ENCODE data around the gene PRKN.

The PRKN gene

GRCh38 chr6:162674452-162674851, 53.1 kb downstream of the PRKN start:
- no peak for DNase-seq (ENCODE audit: low read depth)

- DNase-seq (ENCODE audit: low read depth), result no peak
These were observed 55.9 kb downstream of the PRKN start for GRCh38 chr6:162671580-162672165.

DNA sequence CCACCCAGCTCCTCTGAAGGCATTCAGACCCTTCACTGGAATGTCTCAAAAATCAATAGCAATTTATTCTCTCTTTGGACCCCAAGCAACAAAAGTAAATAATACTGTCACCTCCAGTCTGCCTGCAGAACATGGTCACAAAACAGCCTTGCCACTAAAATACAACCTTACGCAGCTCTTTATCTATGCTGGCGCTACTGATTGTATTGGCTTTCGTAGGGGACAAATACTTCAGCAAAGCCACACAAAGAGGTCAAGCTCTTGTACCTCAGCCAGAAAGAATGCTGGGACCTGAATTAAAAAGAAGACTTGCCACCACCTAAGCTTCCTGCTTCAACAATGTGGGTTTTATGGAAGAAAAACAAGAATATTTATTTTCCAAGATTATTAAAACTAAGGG, 57.2 kb downstream of the PRKN start:
- DNase-seq (ENCODE audit: low read depth), result no peak

DNA sequence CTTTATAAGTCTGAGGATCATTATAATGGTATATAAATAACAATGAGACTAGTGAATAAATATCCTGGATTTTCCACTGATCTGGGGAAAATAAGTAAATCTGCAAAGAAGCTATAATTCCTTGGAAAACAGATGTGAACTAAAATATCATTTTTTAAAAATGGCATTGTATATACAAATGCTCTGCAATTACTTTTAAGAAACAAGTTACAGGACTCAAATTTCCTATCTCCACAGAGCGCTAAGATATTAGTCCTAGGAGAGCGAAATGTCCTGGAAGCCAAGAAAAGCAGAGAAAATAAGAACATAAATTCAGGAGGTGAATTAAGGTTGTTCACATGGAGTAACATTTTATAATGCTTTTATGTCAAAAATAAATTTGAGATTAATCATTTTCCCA, 61.3 kb downstream of the PRKN start:
- DNase-seq (ENCODE audit: low read depth), result no peak

GRCh38 chr6:162653808-162654207, 73.8 kb downstream of the PRKN start:
- no peak for DNase-seq (ENCODE audit: low read depth)

DNA sequence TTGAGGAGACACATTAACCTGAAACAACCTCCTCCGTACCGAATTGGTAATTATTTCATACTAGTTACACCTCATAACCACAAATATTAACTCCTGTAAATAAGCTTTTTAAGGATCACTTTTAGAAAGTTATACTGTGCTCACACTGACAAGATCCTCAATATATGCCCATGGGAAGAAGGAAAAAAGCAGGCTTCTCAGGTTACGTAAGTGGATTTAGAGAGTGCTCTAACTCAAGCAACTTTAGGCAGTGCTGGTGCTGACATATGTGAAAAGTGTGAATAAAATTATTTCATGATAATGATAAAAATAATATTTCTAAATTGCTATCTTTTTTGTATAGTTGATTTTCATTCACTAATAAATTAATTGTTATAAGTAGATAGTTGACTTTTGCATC, 76.1 kb downstream of the PRKN start:
- no peak for DNase-seq (ENCODE audit: low read depth)

- DNase-seq (ENCODE audit: low read depth), result no peak
These were observed 78.3 kb downstream of the PRKN start for GRCh38 chr6:162649271-162649670.

GRCh38 chr6:162644153-162644552, 83.4 kb downstream of the PRKN start:
- DNase-seq (ENCODE audit: low read depth), result no peak

GRCh38 chr6:162640756-162641155, 86.8 kb downstream of the PRKN start:
- DNase-seq (ENCODE audit: low read depth), result no peak

DNA sequence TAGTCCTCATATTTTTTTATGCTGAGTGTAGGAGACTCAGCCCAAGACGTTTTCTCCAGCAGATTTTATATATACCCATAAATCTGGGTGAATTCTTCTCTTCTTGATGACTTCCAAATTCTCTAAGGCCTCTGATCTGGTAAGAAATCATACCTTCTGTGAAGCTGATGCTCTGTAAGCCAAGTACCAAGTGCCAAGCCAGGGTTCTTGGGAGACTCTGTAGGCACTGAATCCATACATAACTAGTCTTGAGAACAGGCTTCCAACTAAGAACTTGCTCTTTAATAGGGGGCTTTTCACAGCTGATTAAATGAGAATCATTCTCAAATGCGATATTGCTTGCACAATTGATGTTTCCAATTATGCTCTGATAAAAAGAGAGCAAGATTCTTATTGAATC, 87.6 kb downstream of the PRKN start:
- DNase-seq (ENCODE audit: low read depth), result no peak

DNA sequence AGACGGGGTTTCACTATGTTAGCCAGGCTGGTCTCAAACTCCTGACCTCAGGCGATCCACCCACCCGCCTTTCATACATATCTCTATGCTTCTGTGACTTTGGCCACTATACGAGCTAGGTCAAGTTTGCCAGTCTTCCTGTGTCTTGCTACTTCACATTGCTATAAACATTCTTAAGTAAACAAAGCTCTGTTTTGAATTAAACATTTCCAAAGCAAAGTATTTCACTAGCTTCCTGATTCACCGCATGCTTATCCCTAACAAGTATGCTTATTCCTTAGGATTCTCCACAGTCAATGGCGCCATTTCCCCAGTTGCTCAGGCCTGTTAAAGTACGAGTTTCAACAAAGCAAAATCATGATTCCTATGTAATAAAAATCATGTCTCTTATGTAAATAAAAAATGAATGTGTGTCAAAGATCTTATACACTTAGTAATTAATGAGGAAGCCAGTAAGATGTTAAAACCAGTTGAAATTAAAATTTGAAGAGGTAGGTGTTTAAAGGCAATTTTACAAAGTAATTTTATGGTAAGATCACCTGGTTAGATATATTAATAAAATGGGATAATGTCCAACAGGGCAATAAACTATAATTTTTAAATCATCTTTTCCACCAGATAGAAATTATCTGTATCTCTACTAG, 88.5 kb downstream of the PRKN start:
- DNase-seq (ENCODE audit: low read depth), result no peak

DNA sequence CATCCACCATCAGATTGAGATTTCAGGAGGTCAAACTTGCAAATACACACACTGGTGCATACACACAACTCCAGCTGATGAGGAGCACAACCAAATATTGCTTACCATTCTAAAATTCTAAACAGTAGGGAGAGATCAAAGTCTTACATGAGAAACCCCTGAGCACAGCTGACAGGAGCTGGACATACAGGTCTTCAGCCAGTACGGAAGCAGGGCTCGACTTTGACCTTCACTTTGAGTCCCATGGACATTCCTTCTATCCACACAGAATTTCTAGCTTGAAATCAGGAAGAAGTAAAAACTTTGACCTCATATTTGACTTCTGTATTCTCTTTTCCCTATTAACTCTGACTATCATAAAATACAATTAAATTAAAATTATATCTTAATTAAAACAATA, 90.2 kb downstream of the PRKN start:
- DNase-seq (ENCODE audit: low read depth), result no peak

GRCh38 chr6:162636167-162636566, 91.4 kb downstream of the PRKN start:
- DNase-seq (ENCODE audit: low read depth), result no peak

GRCh38 chr6:162631546-162631945, 96.0 kb downstream of the PRKN start:
- DNase-seq (ENCODE audit: low read depth), result no peak

DNA sequence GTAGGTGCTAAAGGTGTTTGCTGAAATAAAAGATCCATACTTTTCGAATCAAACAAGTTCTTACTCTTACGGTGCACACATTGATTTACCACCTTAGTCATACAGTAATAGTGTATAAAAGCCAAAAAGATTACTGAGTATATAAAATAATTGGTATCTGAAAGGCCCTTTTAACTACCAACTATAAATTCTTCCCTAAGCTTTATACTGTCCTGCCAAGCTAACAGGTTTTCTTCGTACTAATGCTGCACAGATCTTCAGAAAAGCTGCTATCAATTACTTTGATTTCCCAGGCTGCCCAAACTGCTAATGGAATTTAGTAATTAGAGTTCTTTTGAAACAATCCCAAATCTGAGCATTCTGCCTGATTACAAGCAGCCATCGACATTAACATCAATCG, 97.5 kb downstream of the PRKN start:
- DNase-seq (ENCODE audit: low read depth), result no peak

DNA sequence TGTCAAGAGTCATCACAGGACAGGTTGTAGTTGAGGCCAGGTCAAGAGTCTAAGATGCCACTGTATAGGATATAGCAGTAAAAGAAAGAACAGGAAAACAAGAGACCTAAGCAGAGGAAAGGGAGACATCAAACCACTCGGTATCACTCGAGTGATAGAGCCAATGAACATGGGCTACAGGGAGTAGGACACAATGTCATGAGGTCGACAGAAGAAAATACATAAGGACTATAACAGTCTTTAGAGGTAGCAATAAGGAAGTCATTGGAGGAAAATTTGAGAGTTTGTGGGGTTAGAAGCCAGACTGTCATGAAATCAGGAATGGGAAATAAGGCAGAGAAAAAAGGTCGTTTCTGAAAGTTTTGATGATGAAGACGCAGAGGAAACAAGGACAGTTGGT, 99.7 kb downstream of the PRKN start:
- no peak for DNase-seq (ENCODE audit: low read depth)

- no peak for DNase-seq (ENCODE audit: low read depth)
These were observed 100.2 kb downstream of the PRKN start for GRCh38 chr6:162627362-162627761.

DNA sequence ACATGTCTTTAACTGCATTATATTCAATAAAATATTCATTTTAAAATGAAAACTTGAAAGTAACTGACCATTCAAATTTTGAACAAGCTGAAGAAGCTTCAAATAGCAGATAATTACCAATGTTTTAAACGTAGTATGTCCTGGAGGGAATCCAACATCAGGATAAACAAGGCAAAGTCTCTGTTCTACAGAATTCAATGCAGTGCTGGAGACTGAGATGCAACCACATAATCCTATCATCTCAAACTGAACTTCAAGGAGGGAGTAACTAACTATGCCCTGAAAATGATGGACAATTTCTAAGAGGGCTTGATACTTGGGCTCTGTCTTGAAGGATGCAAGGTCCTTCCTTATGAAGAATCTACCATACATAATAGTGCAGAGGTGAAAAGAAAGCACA, 100.7 kb downstream of the PRKN start:
- no peak for DNase-seq (ENCODE audit: low read depth)

- DNase-seq (ENCODE audit: low read depth), result no peak
These were observed 101.6 kb downstream of the PRKN start for GRCh38 chr6:162625846-162626540.

GRCh38 chr6:162622572-162622971, 105.0 kb downstream of the PRKN start:
- DNase-seq (ENCODE audit: low read depth), result no peak

- DNase-seq (ENCODE audit: low read depth), result no peak
These were observed 106.3 kb downstream of the PRKN start for GRCh38 chr6:162621246-162621645.

DNA sequence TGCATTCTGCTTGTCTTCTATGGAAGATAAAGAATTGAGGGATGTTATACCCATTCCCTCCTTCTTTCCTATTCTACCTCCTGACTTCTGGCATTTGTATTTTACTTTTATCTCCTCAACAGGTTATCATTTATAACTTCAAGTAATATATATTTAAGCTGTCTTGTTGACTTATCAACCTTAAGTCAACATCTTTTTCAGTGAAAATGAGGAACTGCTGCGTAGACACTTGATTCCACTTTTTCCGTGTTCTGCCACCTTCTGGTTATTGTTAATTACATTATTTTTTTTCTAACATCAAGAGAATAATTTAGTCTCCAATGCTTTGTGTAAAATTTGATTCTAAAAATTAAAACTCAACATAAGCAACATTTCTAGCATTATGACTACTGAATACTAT, 107.5 kb downstream of the PRKN start:
- no peak for DNase-seq (ENCODE audit: low read depth)

DNA sequence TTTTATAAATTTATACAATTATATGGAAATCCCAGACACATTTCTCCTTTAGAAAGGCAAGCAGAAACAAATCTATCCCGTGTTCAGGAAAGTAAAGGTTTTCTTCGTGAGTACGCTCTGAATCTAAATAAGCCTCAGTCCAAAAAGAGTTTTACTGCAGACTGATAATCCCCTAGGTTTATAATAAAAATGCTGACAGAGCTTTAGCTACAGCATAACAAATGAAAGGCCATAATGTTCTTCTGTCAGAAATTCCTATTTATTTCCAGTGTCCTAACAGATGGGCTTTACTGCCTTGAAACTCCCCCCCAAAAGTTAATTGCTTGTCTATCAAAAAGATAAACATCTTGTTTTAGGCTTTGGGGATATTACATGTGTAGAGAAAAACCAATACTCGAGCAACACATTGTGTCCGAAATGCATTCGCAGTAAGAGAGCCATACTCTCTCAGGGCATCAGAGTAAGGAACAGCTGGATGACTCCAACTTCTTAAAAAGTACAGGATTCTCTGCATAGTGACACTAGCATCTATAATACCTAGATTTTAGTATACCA, 109.0 kb downstream of the PRKN start:
- DNase-seq (ENCODE audit: low read depth), result no peak
